Lower leg skin (tissue), 4 donors: ENCODE results near the gene ETS1. TPM values are rescaled to one million over a fixed set of nuclear protein-coding genes. Genes with fewer than 3 reads are reported as not detected.
A peak's percentile ranks its signal among the peaks of the same experiment; 100 is the strongest.

Experiments
- DNase-seq, 2 donors: peaks; one replicate each; pipeline ENCODE4 v3.0.0-alpha.2; 2019; ENCODE audit warnings: low spot score in 2 of 2
- H3K4me3 ChIP-seq: fragments of 200-600 bp; sonication (generic); 2 replicates; pipeline ENCODE4 v1.5.1; 2017; ENCODE audit warnings: mild to moderate bottlenecking, low read depth; ENCODE audit not compliant: poor library complexity, severe bottlenecking
- POLR2A ChIP-seq, 2 donors: fragments of 450-650 bp; IDR thresholded peaks; one replicate each; pipeline ENCODE4 v1.6.1; 2016 to 2017; ENCODE audit warnings: antibody characterized with exemption in 2 of 2, mild to moderate bottlenecking in 1 of 2, moderate library complexity in 1 of 2
- WGBS, 2 donors: methylation state at CpG; one replicate each; pipeline ENCODE4 v1.1.5; 2018; 5-methylcytosine and 5-hydroxymethylcytosine counted together
- intact Hi-C: fragments of 100-400 bp; cut with DNase I; formaldehyde crosslinking; loops from one replicate; pipeline ENCODE4 v1.15.0; 2023; ENCODE audit warnings: low total_unique reads
- total RNA-seq, 4 donors: library from RNA; depleted of rRNA; stranded (reverse); fragments of >200 nt; gene quantifications; one replicate each; pipeline ENCODE4 v1.1.0, GENCODE V29; 2016
- TF ChIP-seq, protein P1 (sequence below), 3 donors: fragments of 450-650 bp; IDR thresholded peaks; one replicate each; pipeline ENCODE4 v1.5.1; 2016; ENCODE audit warnings: antibody characterized with exemption in 3 of 3, mild to moderate bottlenecking in 3 of 3, moderate library complexity in 2 of 3

ETS1 gene, protein sequence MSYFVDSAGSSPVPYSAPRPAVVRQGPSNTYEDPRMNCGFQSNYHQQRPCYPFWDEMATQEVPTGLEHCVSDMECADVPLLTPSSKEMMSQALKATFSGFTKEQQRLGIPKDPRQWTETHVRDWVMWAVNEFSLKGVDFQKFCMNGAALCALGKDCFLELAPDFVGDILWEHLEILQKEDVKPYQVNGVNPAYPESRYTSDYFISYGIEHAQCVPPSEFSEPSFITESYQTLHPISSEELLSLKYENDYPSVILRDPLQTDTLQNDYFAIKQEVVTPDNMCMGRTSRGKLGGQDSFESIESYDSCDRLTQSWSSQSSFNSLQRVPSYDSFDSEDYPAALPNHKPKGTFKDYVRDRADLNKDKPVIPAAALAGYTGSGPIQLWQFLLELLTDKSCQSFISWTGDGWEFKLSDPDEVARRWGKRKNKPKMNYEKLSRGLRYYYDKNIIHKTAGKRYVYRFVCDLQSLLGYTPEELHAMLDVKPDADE
- total RNA-seq = 10 to 100 TPM; 20.6 to 38.7 (median 21.8) TPM

DNA sequence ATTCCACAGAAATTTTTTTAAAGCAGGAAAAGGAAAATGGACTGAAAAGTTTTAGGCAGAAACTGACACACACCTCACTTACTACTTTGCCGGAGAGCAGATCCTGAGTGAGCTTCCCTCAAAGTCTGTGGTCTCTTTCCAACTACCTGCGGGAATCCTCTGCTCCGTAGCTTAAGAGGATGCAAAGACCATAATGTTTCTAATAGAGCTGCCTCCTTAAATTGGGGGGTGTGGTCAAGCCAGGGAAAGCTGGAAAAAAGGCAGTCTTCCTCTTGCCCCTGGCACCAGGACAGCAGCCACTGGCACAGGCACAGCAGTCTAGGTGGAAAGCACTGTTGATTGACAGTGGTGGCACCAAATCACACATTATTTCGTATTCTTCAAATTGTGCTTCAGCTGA lies at the start of gene ETS1:
TSS of gene ETS1 (minus strand) at position 144 of the 400 bp plus-strand sequence. CDS start 14,428 bp downstream, outside the sequence.
- WGBS, 2 donors = 28 to 30% methylated on average over 4 of the region's 4 CpGs
- TF ChIP-seq POLR2A (IDR thresholded peaks at IDR 0.05) = no peak
- TF ChIP-seq, protein P1, sequence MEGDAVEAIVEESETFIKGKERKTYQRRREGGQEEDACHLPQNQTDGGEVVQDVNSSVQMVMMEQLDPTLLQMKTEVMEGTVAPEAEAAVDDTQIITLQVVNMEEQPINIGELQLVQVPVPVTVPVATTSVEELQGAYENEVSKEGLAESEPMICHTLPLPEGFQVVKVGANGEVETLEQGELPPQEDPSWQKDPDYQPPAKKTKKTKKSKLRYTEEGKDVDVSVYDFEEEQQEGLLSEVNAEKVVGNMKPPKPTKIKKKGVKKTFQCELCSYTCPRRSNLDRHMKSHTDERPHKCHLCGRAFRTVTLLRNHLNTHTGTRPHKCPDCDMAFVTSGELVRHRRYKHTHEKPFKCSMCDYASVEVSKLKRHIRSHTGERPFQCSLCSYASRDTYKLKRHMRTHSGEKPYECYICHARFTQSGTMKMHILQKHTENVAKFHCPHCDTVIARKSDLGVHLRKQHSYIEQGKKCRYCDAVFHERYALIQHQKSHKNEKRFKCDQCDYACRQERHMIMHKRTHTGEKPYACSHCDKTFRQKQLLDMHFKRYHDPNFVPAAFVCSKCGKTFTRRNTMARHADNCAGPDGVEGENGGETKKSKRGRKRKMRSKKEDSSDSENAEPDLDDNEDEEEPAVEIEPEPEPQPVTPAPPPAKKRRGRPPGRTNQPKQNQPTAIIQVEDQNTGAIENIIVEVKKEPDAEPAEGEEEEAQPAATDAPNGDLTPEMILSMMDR (IDR thresholded peaks at IDR 0.05) = no peak
- no peak within 1 kb of the TSS for H3K4me3 ChIP-seq
- DNase-seq = no peak
- intact Hi-C loops = no loop called here

DNA sequence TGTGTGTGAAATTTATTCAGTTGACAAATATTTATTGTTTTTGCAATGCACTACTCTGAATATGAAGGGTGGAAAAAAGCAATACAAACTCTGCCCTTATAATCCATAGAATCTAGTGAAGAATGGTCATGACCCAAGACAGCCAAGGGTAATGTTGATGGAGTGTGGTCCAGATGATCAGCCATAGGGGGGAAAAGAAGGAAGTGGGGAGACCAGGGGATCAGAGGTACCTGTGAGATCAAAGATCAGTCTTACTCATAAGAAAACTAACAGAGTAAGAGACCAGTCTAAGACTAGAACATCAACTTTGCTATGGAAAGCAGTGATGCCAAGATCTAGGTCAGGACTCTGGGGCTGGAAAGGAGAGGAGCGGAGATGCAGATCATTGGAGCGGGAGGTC lies 47.0 kb upstream of the ETS1 start:
- WGBS, 2 donors = 98 to 100% methylated on average over 2 of the region's 2 CpGs
- H3K4me3 ChIP-seq = no peak overlapping the region
- intact Hi-C loops = loop anchor here (5.0 kb wide), 1 partner anchor 457 kb away; no protein-coding TSS in a partner anchor
- TF ChIP-seq, protein P1 (IDR thresholded peaks at IDR 0.05) = no peak
- TF ChIP-seq POLR2A (IDR thresholded peaks at IDR 0.05) = no peak
- no peak for DNase-seq

DNA sequence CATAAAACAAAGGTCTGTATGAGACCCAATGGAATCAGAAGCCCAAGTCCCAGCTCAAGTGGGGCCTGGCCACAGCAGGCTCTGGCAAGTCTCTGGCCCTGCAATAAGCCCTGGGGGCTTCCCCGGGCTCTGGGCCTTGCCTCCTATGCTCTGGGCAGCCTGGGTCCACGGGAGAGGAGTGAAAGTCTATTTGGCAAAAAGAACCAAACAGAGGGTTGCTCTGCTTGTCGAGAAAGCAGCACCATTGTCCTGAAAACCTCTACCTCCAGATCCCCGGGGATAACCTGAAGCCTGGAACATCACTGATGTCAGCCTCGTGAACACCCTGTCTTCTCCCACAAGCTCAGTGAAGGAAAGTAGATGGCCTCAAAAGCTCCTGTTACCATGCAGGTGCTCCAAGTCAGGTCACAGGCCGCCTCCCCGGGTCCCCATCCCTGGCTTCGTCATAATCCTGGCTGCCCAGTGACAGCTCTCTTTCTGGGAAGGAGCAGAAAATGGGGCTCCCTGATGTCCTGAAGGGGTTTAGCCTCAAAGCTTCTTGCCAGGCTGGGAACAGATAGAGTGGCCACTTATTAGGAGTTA lies 46.1 kb upstream of the ETS1 start:
- intact Hi-C loops = loop anchor here (5.0 kb wide), 1 partner anchor 456 kb away; no protein-coding TSS in a partner anchor
- 85 to 87% methylated on average over 8 of the region's 8 CpGs for WGBS, 2 donors
- no peak for TF ChIP-seq POLR2A (IDR thresholded peaks at IDR 0.05)
- TF ChIP-seq, protein P1 (IDR thresholded peaks at IDR 0.05) = no peak
- H3K4me3 ChIP-seq = no peak overlapping the region
- DNase-seq = no peak

DNA sequence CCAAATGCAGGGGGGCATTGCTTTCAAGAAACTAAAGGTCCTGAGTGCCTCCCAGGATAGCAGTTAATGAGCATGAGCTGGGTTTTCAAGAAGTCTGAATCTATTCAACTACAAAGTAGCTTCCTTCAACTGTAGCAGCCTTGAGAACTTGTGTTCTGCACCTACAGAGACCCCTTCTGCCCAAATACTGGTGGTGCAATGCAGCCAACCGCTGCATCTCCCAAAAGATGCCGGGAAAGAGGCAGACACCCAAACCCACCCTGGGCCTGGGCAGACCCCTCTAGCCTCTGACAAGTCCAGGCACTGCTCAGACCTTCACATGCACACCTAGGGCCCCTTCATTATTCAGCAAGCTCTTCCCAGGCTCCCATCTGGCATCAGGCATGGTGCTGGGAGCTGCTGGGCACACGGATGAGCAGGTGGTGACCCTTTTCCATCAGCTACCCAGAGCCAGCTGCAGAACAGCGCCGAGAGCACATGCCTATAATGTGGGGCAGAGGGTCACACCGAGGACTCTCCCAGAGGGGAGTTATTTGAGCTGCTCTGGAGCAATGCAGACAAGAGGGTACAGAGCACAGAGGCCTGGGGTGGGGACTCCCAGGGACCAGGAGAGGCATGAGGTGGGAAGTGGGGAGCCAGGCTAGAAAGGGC lies 44.9 kb upstream of the ETS1 start:
- 52 to 59% methylated on average over 6 of the region's 6 CpGs for WGBS, 2 donors
- no peak for DNase-seq
- intact Hi-C loops = loop anchor here (5.0 kb wide), 1 partner anchor 455 kb away; no protein-coding TSS in a partner anchor
- no peak for TF ChIP-seq POLR2A (IDR thresholded peaks at IDR 0.05)
- TF ChIP-seq, protein P1 (IDR thresholded peaks at IDR 0.05) = no peak
- no peak overlapping the region for H3K4me3 ChIP-seq

DNA sequence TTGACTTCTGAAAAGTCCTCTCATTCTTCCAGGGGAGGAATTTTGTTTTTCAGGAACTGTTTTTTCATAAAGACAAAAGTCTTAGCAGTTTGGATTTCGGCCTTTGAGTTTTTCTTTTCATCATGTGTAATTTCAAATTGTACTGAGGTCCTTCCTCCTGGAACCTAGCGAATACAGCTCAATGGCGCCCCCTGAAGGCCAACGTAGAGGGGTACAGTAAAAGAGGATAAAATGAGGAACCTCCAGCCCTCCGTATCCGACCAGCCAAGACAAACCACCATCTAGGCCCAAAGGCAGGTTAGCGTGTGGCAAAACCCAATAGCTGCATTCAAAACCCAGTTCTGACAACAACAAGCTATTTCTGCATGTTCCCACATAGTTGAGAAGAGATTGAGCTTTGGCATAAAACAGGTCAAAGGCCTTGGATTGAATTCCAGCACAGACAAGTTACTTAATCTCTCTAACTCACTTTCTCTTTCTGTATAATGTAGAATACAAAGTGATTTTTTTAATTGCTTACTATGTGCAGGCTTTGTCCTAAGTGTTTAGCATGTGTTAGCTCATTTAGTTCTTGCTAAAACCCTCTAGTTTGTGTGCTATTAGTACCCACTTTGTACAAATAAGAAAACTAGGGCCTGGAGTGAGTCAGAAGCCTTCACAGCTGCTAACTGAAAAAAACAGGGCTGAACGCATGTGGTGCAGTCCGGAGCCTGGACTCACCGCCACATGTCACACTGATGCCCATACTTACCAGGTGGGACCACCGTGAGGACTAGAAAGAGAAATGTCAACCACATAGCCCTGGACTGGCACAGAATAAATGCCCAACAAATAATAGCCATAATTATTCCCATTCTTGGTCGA lies 43.2 kb upstream of the ETS1 start:
- H3K4me3 ChIP-seq = no peak overlapping the region
- 29 to 35% methylated on average over 12 of the region's 12 CpGs for WGBS, 2 donors
- peak; percentile 80 to 98 for DNase-seq
- intact Hi-C loops = loop anchor here (5.0 kb wide), 1 partner anchor 453 kb away; no protein-coding TSS in a partner anchor
- no peak for TF ChIP-seq POLR2A (IDR thresholded peaks at IDR 0.05)
- TF ChIP-seq, protein P1 (IDR thresholded peaks at IDR 0.05) = peak in 1 of 3 donors; percentile 96
